Activated T-cell treated with anti-CD3 and anti-CD28 coated beads, Interleukin-2, amount 50 U/mL, for 24 hours (primary cell): ENCODE results near the gene SRGAP3.
"Not testable (repeated sequence)": the region's sequence is repeated elsewhere in the genome, so short reads cannot be mapped to it uniquely, and the experiment has no call there.

Experiments used
- DNase-seq: peaks from one replicate; pipeline ENCODE4 v3.0.0-alpha.2; 2020
- H3K27ac Mint-ChIP-seq: 2 replicates; pipeline ENCODE4 v1.8.0; 2020; ENCODE audit warnings: mild to moderate bottlenecking, mixed read lengths
- H3K27me3 Mint-ChIP-seq: 2 replicates; pipeline ENCODE4 v1.8.0; 2020; ENCODE audit warnings: mixed read lengths
- H3K36me3 Mint-ChIP-seq: 2 replicates; pipeline ENCODE4 v1.8.0; 2020; ENCODE audit warnings: low read depth, mixed read lengths
- H3K4me1 Mint-ChIP-seq: 2 replicates; pipeline ENCODE4 v1.8.0; 2020; ENCODE audit warnings: low read depth, mixed read lengths
- H3K4me3 Mint-ChIP-seq: 2 replicates; pipeline ENCODE4 v1.8.0; 2020; ENCODE audit warnings: mild to moderate bottlenecking, moderate library complexity, mixed read lengths
- H3K9me3 Mint-ChIP-seq: 2 replicates; pipeline ENCODE4 v1.8.0; 2020; ENCODE audit warnings: mixed read lengths

Gene SRGAP3

GRCh38 chr3:9098716-9099675 lies 150.4 kb downstream of the SRGAP3 start:
- Mint-ChIP-seq H3K4me3 (no peak overlapping the region), H3K4me1 (no peaks in the 10 kb centered on the region), H3K27ac (no peak overlapping the region), H3K9me3 (no peaks in the 10 kb centered on the region), H3K27me3 (no peaks in the 10 kb centered on the region), H3K36me3 (no peaks in the 10 kb centered on the region)
- DNase-seq = no peak

- no peaks in the 10 kb centered on the region for H3K9me3 Mint-ChIP-seq
- no peaks in the 10 kb centered on the region for H3K36me3 Mint-ChIP-seq
- H3K4me3 Mint-ChIP-seq = no peak overlapping the region
- no peaks in the 10 kb centered on the region for H3K4me1 Mint-ChIP-seq
- H3K27ac Mint-ChIP-seq = no peak overlapping the region
- no peaks in the 10 kb centered on the region for H3K27me3 Mint-ChIP-seq
- no peak for DNase-seq
Observed at GRCh38 chr3:9097495-9097894, 152.0 kb downstream of the SRGAP3 start.

- Mint-ChIP-seq H3K27ac (no peak overlapping the region), H3K27me3 (no peaks in the 10 kb centered on the region)
Observed at GRCh38 chr3:9091486-9092235, 157.8 kb downstream of the SRGAP3 start.

GRCh38 chr3:9088441-9089353 lies 160.7 kb downstream of the SRGAP3 start:
- no peak for DNase-seq
- Mint-ChIP-seq H3K9me3 (no peaks in the 10 kb centered on the region), H3K27ac (no peak overlapping the region), H3K27me3 (no peaks in the 10 kb centered on the region), H3K4me1 (no peaks in the 10 kb centered on the region), H3K36me3 (no peaks in the 10 kb centered on the region), H3K4me3 (no peak overlapping the region)

More at GRCh38 chr3:9091486-9092235, 157.8 kb downstream of the SRGAP3 start:
- no peaks in the 10 kb centered on the region for H3K9me3 Mint-ChIP-seq
- no peak for DNase-seq
- no peak overlapping the region for H3K4me3 Mint-ChIP-seq
- no peaks in the 10 kb centered on the region for H3K36me3 Mint-ChIP-seq
- no peaks in the 10 kb centered on the region for H3K4me1 Mint-ChIP-seq

- no peak for DNase-seq
- Mint-ChIP-seq H3K27ac (no peak overlapping the region), H3K9me3 (no peaks in the 10 kb centered on the region), H3K4me3 (no peak overlapping the region), H3K27me3 (no peaks in the 10 kb centered on the region), H3K36me3 (no peaks in the 10 kb centered on the region), H3K4me1 (no peaks in the 10 kb centered on the region)
Observed at GRCh38 chr3:9087831-9088413, 161.5 kb downstream of the SRGAP3 start.

- not testable (repeated sequence) for H3K27ac Mint-ChIP-seq, H3K36me3 Mint-ChIP-seq, H3K9me3 Mint-ChIP-seq, H3K27me3 Mint-ChIP-seq, DNase-seq, H3K4me3 Mint-ChIP-seq, H3K4me1 Mint-ChIP-seq
Observed at GRCh38 chr3:9085428-9085827, 164.0 kb downstream of the SRGAP3 start.

GRCh38 chr3:9081184-9081818 lies 168.1 kb downstream of the SRGAP3 start:
- Mint-ChIP-seq H3K27ac (no peak overlapping the region), H3K36me3 (no peaks in the 10 kb centered on the region), H3K9me3 (no peaks in the 10 kb centered on the region), H3K4me3 (no peak overlapping the region), H3K4me1 (peaks cover 11% of the 10 kb centered on the region), H3K27me3 (no peaks in the 10 kb centered on the region)
- no peak for DNase-seq

GRCh38 chr3:9080163-9080562 lies 169.3 kb downstream of the SRGAP3 start:
- H3K4me1 Mint-ChIP-seq = peaks cover 11% of the 10 kb centered on the region
- no peak overlapping the region for H3K27ac Mint-ChIP-seq
- no peak for DNase-seq
- no peaks in the 10 kb centered on the region for H3K9me3 Mint-ChIP-seq
- no peak overlapping the region for H3K4me3 Mint-ChIP-seq
- no peaks in the 10 kb centered on the region for H3K27me3 Mint-ChIP-seq
- no peaks in the 10 kb centered on the region for H3K36me3 Mint-ChIP-seq

- Mint-ChIP-seq H3K27ac (no peak overlapping the region), H3K4me1 (peaks cover 11% of the 10 kb centered on the region), H3K9me3 (no peaks in the 10 kb centered on the region), H3K27me3 (no peaks in the 10 kb centered on the region), H3K4me3 (no peak overlapping the region), H3K36me3 (no peaks in the 10 kb centered on the region)
- no peak for DNase-seq
Observed at GRCh38 chr3:9079676-9080075, 169.8 kb downstream of the SRGAP3 start.

- no peak overlapping the region for H3K27ac Mint-ChIP-seq
- no peaks in the 10 kb centered on the region for H3K36me3 Mint-ChIP-seq
- H3K4me3 Mint-ChIP-seq = no peak overlapping the region
- H3K4me1 Mint-ChIP-seq = peaks cover 11% of the 10 kb centered on the region
- no peak for DNase-seq
- no peaks in the 10 kb centered on the region for H3K9me3 Mint-ChIP-seq
- no peaks in the 10 kb centered on the region for H3K27me3 Mint-ChIP-seq
Observed at GRCh38 chr3:9078561-9079240, 170.7 kb downstream of the SRGAP3 start.

GRCh38 chr3:9077029-9077428 lies 172.4 kb downstream of the SRGAP3 start:
- Mint-ChIP-seq H3K27me3 (no peaks in the 10 kb centered on the region), H3K36me3 (no peaks in the 10 kb centered on the region), H3K9me3 (no peaks in the 10 kb centered on the region), H3K4me3 (no peak overlapping the region), H3K27ac (no peak overlapping the region), H3K4me1 (peaks cover 11% of the 10 kb centered on the region)
- no peak for DNase-seq

GRCh38 chr3:9075762-9076161 lies 173.7 kb downstream of the SRGAP3 start:
- no peaks in the 10 kb centered on the region for H3K36me3 Mint-ChIP-seq
- H3K27ac Mint-ChIP-seq = no peak overlapping the region
- H3K9me3 Mint-ChIP-seq = no peaks in the 10 kb centered on the region
- DNase-seq = no peak
- peaks cover 11% of the 10 kb centered on the region for H3K4me1 Mint-ChIP-seq
- H3K4me3 Mint-ChIP-seq = no peak overlapping the region
- no peaks in the 10 kb centered on the region for H3K27me3 Mint-ChIP-seq

- Mint-ChIP-seq H3K27ac (no peak overlapping the region), H3K4me3 (no peak overlapping the region), H3K36me3 (no peaks in the 10 kb centered on the region), H3K27me3 (no peaks in the 10 kb centered on the region), H3K9me3 (no peaks in the 10 kb centered on the region), H3K4me1 (peaks cover 6% of the 10 kb centered on the region)
- DNase-seq = no peak
Observed at GRCh38 chr3:9074079-9074478, 175.4 kb downstream of the SRGAP3 start.
